Measurements from ENCODE around the gene COTL1.

DNA sequence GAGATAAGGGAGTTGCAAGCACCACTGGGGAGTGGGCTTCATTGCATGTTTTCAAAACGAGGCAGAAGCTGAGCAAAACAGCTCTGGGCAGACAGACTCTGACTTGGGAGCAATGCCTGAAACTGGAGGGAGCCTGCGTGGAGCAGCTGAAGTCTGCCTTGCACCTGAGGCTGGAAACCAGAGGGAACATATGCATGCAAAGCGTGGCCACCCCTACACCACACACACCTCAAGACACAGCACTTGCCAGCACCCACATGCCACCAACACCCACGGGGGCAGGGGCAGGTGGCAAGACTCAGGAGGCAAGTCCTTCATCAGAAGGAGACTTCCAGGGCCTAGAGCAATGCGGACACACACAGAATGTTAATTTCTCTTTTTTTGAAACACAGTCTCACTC lies 45.8 kb downstream of the COTL1 start:
- TF ChIP-seq POLR2A (IDR thresholded peaks at IDR 0.05) (no peak), EP300 (IDR thresholded peaks at IDR 0.05) (no peak)
- TF ChIP-seq, protein P1, sequence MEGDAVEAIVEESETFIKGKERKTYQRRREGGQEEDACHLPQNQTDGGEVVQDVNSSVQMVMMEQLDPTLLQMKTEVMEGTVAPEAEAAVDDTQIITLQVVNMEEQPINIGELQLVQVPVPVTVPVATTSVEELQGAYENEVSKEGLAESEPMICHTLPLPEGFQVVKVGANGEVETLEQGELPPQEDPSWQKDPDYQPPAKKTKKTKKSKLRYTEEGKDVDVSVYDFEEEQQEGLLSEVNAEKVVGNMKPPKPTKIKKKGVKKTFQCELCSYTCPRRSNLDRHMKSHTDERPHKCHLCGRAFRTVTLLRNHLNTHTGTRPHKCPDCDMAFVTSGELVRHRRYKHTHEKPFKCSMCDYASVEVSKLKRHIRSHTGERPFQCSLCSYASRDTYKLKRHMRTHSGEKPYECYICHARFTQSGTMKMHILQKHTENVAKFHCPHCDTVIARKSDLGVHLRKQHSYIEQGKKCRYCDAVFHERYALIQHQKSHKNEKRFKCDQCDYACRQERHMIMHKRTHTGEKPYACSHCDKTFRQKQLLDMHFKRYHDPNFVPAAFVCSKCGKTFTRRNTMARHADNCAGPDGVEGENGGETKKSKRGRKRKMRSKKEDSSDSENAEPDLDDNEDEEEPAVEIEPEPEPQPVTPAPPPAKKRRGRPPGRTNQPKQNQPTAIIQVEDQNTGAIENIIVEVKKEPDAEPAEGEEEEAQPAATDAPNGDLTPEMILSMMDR (IDR thresholded peaks at IDR 0.05) = no peak

Data from ovary (tissue), 3 donors.